ENCODE data around the gene CLDN7.

CLDN7 gene

DNA sequence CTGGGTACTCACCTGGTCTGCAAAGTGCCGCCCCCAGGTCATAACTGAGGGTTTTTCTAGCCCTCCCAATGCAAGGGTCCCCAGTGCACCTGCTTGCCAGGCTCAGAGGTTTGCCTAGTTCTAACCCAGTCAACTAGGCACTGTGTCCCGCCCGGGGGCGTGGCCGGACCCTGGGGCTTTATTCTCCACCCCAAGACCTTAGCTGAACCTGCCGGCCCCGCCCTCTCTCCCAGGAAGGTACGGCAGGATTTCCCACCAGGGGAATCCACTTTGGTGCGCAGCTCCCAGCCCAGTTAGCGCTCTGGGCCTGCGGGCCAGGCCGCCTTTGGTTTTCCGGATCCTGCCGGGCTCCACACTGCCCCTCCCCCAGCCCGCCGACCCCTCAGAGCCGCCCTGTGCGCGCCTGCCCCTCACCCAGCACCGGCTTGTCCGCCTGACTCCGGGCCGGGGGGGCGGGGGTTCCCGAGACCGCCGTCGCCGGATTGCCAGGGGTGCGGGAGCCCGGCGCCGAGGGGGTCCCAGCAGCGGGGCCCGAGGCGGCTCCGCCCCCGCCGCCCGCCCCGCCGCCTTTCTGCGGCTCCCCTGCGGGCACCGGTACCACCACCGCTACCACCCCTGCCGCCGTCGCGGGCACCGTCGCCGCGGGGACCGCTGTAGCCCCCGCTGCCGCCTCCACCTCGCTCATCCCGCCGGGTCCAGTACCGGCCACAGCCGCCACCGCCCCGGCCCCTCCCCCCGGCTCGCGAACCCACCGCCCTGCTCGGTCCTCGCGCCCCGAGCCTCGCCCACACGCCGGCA is 31.7 kb upstream of the CLDN7 start:
- H3K36me3 ChIP-seq (ENCODE audit: control insufficient read depth, insufficient read depth, low read length) = no peaks in the 10 kb centered on the region
- H3K27me3 ChIP-seq (replicated peaks; ENCODE audit: control insufficient read depth, insufficient read depth, low read length) = peaks cover 2% of the 10 kb centered on the region; the same call in 1 of the 2 replicates
- DNase-seq (ENCODE audit: extremely low read depth, insufficient read length) = no peak
- no peak overlapping the region for H3K4me3 ChIP-seq (replicated peaks; ENCODE audit: low read depth, low read length)
- TF ChIP-seq, protein P1, sequence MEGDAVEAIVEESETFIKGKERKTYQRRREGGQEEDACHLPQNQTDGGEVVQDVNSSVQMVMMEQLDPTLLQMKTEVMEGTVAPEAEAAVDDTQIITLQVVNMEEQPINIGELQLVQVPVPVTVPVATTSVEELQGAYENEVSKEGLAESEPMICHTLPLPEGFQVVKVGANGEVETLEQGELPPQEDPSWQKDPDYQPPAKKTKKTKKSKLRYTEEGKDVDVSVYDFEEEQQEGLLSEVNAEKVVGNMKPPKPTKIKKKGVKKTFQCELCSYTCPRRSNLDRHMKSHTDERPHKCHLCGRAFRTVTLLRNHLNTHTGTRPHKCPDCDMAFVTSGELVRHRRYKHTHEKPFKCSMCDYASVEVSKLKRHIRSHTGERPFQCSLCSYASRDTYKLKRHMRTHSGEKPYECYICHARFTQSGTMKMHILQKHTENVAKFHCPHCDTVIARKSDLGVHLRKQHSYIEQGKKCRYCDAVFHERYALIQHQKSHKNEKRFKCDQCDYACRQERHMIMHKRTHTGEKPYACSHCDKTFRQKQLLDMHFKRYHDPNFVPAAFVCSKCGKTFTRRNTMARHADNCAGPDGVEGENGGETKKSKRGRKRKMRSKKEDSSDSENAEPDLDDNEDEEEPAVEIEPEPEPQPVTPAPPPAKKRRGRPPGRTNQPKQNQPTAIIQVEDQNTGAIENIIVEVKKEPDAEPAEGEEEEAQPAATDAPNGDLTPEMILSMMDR (IDR thresholded peaks at IDR 0.05; ENCODE audit: insufficient read depth, low read length, poor library complexity, severe bottlenecking) = no peak

DNA sequence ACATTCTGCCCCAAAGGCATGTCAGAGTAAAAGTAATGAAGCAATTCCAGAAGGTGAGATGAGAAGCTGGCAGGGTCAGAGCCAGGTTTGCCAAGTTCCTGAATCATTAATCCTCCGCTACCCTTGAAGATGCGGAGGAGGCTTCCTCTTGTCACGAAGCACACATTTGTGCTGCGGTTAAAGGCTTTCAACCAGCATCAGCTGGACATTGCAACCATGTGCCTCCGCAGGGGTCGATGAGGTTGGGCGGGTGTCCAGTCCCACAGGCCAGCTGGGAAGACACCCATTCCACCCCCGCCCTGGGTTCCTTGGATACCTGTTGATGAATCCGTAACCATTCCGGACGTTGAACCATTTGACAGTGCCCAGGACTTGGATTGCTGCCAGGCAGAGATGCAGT is 30.9 kb upstream of the CLDN7 start:
- no peak overlapping the region for H3K4me3 ChIP-seq (replicated peaks; ENCODE audit: low read depth, low read length)
- TF ChIP-seq, protein P1 (IDR thresholded peaks at IDR 0.05; ENCODE audit: insufficient read depth, low read length, poor library complexity, severe bottlenecking) = no peak
- peaks cover 2% of the 10 kb centered on the region; the same call in 1 of the 2 replicates for H3K27me3 ChIP-seq (replicated peaks; ENCODE audit: control insufficient read depth, insufficient read depth, low read length)
- H3K36me3 ChIP-seq (ENCODE audit: control insufficient read depth, insufficient read depth, low read length) = no peaks in the 10 kb centered on the region
- DNase-seq (ENCODE audit: extremely low read depth, insufficient read length) = no peak

DNA sequence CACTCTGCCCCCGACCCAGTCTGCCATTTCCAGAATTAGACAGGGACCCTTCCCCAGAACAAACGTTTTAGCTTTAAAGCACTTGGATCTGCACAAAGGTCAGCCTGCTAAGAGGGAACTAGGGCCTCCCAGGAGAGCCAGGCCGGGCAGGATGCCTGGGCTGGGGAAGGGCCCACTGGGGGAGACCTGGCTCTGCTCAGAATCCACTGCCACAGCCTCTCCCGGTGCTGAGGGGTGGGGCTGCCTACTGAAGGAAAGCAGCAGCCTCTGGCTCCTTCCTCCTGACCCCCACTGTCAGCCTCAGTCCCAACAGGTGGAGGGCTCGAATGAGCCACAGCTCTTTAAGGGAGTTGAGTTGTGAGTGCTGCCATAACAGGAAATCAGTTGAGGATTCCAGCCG is 30.5 kb upstream of the CLDN7 start:
- H3K36me3 ChIP-seq (ENCODE audit: control insufficient read depth, insufficient read depth, low read length) = no peaks in the 10 kb centered on the region
- DNase-seq (ENCODE audit: extremely low read depth, insufficient read length) = no peak
- peaks cover 2% of the 10 kb centered on the region; the same call in 1 of the 2 replicates for H3K27me3 ChIP-seq (replicated peaks; ENCODE audit: control insufficient read depth, insufficient read depth, low read length)
- no peak overlapping the region for H3K4me3 ChIP-seq (replicated peaks; ENCODE audit: low read depth, low read length)
- TF ChIP-seq, protein P1 (IDR thresholded peaks at IDR 0.05; ENCODE audit: insufficient read depth, low read length, poor library complexity, severe bottlenecking) = no peak

DNA sequence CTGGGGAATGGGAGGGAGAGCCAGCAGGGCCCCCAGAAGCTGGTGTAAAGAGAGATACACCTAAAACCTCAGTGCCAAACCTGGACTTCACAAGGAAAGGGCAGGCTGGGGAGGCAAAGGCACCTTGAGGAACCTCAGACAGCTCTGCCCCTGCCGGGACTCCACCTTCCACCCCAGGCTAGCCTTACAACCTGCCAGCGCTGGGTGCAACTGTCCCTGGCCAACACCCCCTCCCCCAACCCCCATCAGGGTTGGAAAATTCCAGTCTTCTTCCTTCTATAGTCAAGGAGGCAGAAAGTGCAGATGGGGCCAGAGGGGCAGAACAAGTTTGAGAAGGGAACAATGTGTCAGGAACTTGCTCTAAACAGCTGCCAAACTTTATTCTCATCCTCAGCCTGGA is 29.9 kb upstream of the CLDN7 start:
- H3K27me3 ChIP-seq (replicated peaks; ENCODE audit: control insufficient read depth, insufficient read depth, low read length) = peaks cover 2% of the 10 kb centered on the region; the same call in 1 of the 2 replicates

DNA sequence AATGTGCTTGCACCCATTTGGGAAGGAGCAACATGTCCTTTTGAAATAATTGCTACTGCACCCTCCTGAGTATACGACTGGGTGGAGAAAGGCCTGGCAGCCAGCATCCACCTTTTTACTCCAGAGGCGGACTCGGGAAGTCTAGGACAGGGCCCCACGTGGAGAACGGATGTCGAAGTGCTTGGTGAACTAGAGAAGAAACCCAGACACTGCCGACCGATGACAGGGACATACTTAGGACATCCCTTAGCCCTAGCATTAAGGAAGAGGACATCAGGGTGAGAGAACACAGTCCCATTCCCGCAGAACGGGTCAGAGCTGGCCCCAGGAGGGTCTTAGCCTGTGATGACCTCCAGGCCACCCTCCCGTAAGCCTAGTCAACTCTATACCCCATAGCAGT is 28.4 kb upstream of the CLDN7 start:
- H3K36me3 ChIP-seq (ENCODE audit: control insufficient read depth, insufficient read depth, low read length) = no peaks in the 10 kb centered on the region
- TF ChIP-seq, protein P1 (IDR thresholded peaks at IDR 0.05; ENCODE audit: insufficient read depth, low read length, poor library complexity, severe bottlenecking) = no peak

More for the DNA sequence above, 29.9 kb upstream of the CLDN7 start:
- TF ChIP-seq, protein P1 (IDR thresholded peaks at IDR 0.05; ENCODE audit: insufficient read depth, low read length, poor library complexity, severe bottlenecking) = no peak
- no peak for DNase-seq (ENCODE audit: extremely low read depth, insufficient read length)
- no peak overlapping the region for H3K4me3 ChIP-seq (replicated peaks; ENCODE audit: low read depth, low read length)
- H3K36me3 ChIP-seq (ENCODE audit: control insufficient read depth, insufficient read depth, low read length) = no peaks in the 10 kb centered on the region

More for the DNA sequence above, 28.4 kb upstream of the CLDN7 start:
- peaks cover 2% of the 10 kb centered on the region; the same call in 1 of the 2 replicates for H3K27me3 ChIP-seq (replicated peaks; ENCODE audit: control insufficient read depth, insufficient read depth, low read length)
- no peak for DNase-seq (ENCODE audit: extremely low read depth, insufficient read length)
- no peak overlapping the region for H3K4me3 ChIP-seq (replicated peaks; ENCODE audit: low read depth, low read length)

All from GM06990 (cell line).